ENCODE data around the gene STRN3. TPM values are rescaled to one million over a fixed set of nuclear protein-coding genes. Genes with fewer than 3 reads are reported as not detected.

The STRN3 gene
- polyA plus RNA-seq, 2 donors, result 7.4 to 9.5 TPM

DNA sequence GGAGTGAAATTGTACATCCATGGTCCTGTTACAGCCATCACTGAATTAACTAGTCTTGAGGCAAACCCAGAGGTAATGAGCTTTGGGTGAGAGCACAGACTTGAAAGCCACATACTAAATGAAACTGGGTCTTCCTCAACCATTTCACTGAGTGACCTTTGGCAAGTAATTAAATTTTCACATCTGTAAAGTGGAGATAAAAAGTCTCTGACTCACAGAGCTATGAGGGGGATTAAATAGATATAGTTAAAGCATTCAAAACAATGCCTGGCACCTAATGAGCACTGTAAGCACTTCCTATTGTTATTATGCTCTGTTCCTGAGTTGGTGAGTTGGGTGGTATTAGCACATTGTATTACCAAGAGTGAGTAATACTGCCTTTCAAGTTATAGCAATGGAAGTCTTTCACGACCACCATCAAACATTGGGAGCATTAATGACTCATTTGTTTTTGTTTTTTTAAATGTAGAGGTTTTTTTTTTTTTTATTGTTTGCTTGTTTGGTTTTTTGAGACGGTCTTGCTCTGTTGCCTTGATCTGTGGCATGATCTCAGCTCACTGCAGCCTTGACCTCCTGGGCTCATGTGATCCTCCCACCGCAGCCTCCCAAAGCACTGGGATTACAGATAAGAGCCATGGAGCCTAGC, 12.5 kb upstream of the STRN3 start:
- WGBS, 2 donors, result 35 to 41% methylated on average over 3 of the region's 3 CpGs
- Histone ChIP-seq H3K9me3 (ENCODE audit: control insufficient read depth in 2 of 2, insufficient read depth in 1 of 2, low read depth in 1 of 2, low read length in 1 of 2) (no peaks in the 10 kb centered on the region), H3K27me3 (ENCODE audit: control insufficient read depth in 1 of 2, insufficient read depth in 2 of 2, low read length in 2 of 2) (no peaks in the 10 kb centered on the region), H3K27ac (ENCODE audit: low read depth in 2 of 2, low read length in 1 of 2) (no peak overlapping the region), H3K4me1 (ENCODE audit: control insufficient read depth in 2 of 2, insufficient read depth in 2 of 2, low read length in 1 of 2) (no peaks in the 10 kb centered on the region), H3K36me3 (ENCODE audit: control insufficient read depth in 2 of 2, insufficient read depth in 2 of 2, low read length in 1 of 2) (no peaks in the 10 kb centered on the region), H3K4me3 (ENCODE audit: low read depth in 1 of 2, low read length in 2 of 2) (no peak overlapping the region)

DNA sequence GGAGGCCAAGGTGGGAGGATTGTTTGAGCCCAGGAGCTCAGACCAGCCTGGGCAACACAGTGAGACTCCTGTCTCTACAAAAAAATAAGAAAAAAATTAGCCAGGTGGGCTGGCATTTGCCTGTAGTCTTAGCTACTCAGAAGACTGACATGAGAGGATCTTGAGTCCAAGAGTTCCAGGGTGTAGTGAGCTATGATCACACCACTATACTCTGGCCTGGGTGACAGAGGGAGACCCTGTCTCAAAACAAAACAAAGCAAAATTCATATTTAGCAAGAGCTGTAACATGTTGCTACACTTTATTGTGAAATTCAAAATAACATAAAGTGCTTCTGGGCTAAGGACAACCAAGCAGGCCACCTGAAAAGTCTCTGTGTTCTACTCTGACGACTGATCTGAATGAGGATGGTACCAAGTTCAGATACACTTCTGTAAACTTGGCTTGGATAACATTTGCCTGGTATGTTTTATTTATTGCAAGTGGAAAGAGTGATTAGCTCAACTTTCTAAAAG, 11.6 kb upstream of the STRN3 start:
- WGBS, 2 donors, result 59 to 77% methylated on average over 1 of the region's 1 CpG
- no peak overlapping the region for H3K4me3 ChIP-seq (ENCODE audit: low read depth in 1 of 2, low read length in 2 of 2)
- H3K27me3 ChIP-seq (ENCODE audit: control insufficient read depth in 1 of 2, insufficient read depth in 2 of 2, low read length in 2 of 2), result no peaks in the 10 kb centered on the region
- H3K9me3 ChIP-seq (ENCODE audit: control insufficient read depth in 2 of 2, insufficient read depth in 1 of 2, low read depth in 1 of 2, low read length in 1 of 2), result no peaks in the 10 kb centered on the region
- H3K36me3 ChIP-seq (ENCODE audit: control insufficient read depth in 2 of 2, insufficient read depth in 2 of 2, low read length in 1 of 2), result no peaks in the 10 kb centered on the region
- no peaks in the 10 kb centered on the region for H3K4me1 ChIP-seq (ENCODE audit: control insufficient read depth in 2 of 2, insufficient read depth in 2 of 2, low read length in 1 of 2)
- no peak overlapping the region for H3K27ac ChIP-seq (ENCODE audit: low read depth in 2 of 2, low read length in 1 of 2)

DNA sequence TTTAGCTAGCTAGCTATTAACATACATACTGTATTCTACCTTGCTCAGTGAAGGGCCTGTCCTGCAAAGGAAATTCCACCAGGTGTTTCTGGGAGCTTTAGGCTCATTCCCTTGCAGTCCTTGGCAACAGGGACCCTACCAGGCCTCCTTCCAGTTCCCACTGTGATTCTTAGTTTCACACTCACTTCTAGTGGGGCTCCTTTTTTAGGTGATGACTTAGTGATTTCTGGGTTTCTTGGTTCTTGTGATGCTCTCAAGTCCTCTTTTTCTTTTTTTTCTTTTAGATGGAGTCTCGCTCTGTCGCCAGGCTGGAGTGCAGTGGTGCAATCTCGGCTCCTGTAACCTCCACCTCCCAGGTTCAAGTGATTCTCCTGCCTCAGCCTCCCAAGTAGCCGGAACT, 10.4 kb upstream of the STRN3 start:
- no peaks in the 10 kb centered on the region for H3K9me3 ChIP-seq (ENCODE audit: control insufficient read depth in 2 of 2, insufficient read depth in 1 of 2, low read depth in 1 of 2, low read length in 1 of 2)
- no peaks in the 10 kb centered on the region for H3K4me1 ChIP-seq (ENCODE audit: control insufficient read depth in 2 of 2, insufficient read depth in 2 of 2, low read length in 1 of 2)
- H3K4me3 ChIP-seq (ENCODE audit: low read depth in 1 of 2, low read length in 2 of 2), result no peak overlapping the region
- no peaks in the 10 kb centered on the region for H3K27me3 ChIP-seq (ENCODE audit: control insufficient read depth in 1 of 2, insufficient read depth in 2 of 2, low read length in 2 of 2)
- 96 to 99% methylated on average over 4 of the region's 4 CpGs for WGBS, 2 donors
- no peaks in the 10 kb centered on the region for H3K36me3 ChIP-seq (ENCODE audit: control insufficient read depth in 2 of 2, insufficient read depth in 2 of 2, low read length in 1 of 2)
- no peak overlapping the region for H3K27ac ChIP-seq (ENCODE audit: low read depth in 2 of 2, low read length in 1 of 2)

DNA sequence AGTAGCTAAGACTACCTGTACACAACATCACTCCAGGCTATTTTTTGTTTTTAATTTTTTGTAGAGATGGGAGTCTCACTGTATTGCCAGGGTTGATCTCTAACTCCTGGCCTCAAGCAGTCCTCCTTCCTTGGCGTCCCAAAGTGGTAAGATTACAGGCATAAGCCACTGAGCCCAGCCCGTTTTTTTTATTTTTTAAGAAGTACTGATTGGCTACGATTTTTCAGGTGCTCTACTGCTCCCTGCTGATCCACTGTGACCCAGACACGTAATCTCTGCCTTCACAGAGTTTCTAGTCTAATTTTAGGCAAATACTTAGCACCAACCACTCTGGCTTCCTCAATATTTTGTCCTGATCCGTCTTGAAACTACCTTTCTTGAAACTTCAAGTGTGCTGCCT, 4.3 kb upstream of the STRN3 start:
- WGBS, 2 donors, result 93 to 94% methylated on average over 5 of the region's 5 CpGs

DNA sequence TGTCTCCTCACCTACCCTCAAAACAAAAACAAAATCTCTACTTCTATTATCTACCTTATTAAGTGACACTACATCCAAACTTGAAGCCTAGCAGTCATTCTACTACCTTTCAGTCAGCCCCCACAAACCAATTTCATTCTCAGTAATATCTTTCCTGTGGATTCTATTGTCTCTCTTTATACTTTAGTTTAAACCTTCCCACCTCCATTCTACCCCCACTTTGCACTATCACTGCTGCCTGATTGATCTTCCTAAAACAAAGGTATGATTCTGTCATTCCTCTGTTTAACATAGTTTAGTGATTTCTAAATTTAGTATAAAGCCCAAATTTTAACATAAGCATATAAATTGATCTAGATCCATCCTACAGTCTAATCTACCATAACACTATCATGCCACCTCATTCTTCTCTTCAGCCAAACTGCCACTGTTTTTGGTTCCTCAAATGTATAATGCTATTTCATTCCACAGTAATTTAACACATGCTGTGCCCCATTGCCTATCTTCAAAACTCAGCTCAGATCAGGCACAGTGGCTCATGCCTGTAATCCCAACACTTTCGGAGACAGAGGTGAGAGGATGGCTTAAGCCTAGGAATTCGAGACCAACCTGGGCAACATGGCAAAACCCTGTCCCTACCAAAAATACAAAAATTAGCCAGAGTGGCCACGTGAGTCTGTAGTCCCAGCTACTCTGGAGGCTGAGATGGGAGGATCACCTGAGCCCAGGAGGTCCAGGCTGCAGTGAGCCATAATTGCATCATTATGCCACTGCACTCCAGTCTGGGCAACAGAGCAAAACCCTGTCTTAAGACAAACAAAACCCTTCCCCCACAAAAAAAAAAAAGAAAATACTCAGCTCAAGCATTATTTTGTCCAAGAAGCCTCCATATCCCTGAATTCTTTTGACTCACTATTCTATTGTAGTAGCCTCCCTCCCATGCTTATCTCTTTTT, 3.1 kb upstream of the STRN3 start:
- WGBS, 2 donors, result 96 to 97% methylated on average over 3 of the region's 3 CpGs
- no peaks in the 10 kb centered on the region for H3K4me1 ChIP-seq (ENCODE audit: control insufficient read depth in 2 of 2, insufficient read depth in 2 of 2, low read length in 1 of 2)
- H3K4me3 ChIP-seq (ENCODE audit: low read depth in 1 of 2, low read length in 2 of 2), result no peak overlapping the region
- no peak overlapping the region for H3K27ac ChIP-seq (ENCODE audit: low read depth in 2 of 2, low read length in 1 of 2)
- H3K36me3 ChIP-seq (ENCODE audit: control insufficient read depth in 2 of 2, insufficient read depth in 2 of 2, low read length in 1 of 2), result no peaks in the 10 kb centered on the region
- no peaks in the 10 kb centered on the region for H3K9me3 ChIP-seq (ENCODE audit: control insufficient read depth in 2 of 2, insufficient read depth in 1 of 2, low read depth in 1 of 2, low read length in 1 of 2)
- no peaks in the 10 kb centered on the region for H3K27me3 ChIP-seq (ENCODE audit: control insufficient read depth in 1 of 2, insufficient read depth in 2 of 2, low read length in 2 of 2)

More for the DNA sequence above, 4.3 kb upstream of the STRN3 start:
- no peaks in the 10 kb centered on the region for H3K4me1 ChIP-seq (ENCODE audit: control insufficient read depth in 2 of 2, insufficient read depth in 2 of 2, low read length in 1 of 2)
- no peaks in the 10 kb centered on the region for H3K27me3 ChIP-seq (ENCODE audit: control insufficient read depth in 1 of 2, insufficient read depth in 2 of 2, low read length in 2 of 2)
- no peaks in the 10 kb centered on the region for H3K9me3 ChIP-seq (ENCODE audit: control insufficient read depth in 2 of 2, insufficient read depth in 1 of 2, low read depth in 1 of 2, low read length in 1 of 2)
- H3K27ac ChIP-seq (ENCODE audit: low read depth in 2 of 2, low read length in 1 of 2), result no peak overlapping the region
- no peak overlapping the region for H3K4me3 ChIP-seq (ENCODE audit: low read depth in 1 of 2, low read length in 2 of 2)
- no peaks in the 10 kb centered on the region for H3K36me3 ChIP-seq (ENCODE audit: control insufficient read depth in 2 of 2, insufficient read depth in 2 of 2, low read length in 1 of 2)

DNA sequence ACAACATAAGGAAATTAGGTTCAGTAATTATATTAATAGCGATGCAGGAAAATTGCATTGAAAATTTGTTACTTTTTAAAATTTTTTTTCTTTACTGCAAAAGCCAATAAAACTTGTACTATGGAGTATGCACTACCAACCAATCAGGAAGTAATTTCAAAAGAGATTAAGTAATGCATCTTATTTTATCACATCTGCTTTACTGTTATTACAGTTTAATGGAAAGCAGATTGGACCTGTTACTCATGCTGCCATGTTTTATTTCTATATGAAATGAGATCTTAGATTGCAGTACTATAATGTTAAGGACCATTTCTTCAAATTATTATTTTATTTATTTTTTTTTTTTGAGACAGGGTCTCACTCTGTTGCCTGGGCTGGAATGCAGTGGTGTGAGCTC, 1.7 kb upstream of the STRN3 start:
- H3K9me3 ChIP-seq (ENCODE audit: control insufficient read depth in 2 of 2, insufficient read depth in 1 of 2, low read depth in 1 of 2, low read length in 1 of 2), result no peaks in the 10 kb centered on the region
- H3K4me1 ChIP-seq (ENCODE audit: control insufficient read depth in 2 of 2, insufficient read depth in 2 of 2, low read length in 1 of 2), result no peaks in the 10 kb centered on the region
- WGBS, 2 donors, result 94 to 98% methylated on average over 1 of the region's 1 CpG
- no peaks in the 10 kb centered on the region for H3K27me3 ChIP-seq (ENCODE audit: control insufficient read depth in 1 of 2, insufficient read depth in 2 of 2, low read length in 2 of 2)
- H3K27ac ChIP-seq (ENCODE audit: low read depth in 2 of 2, low read length in 1 of 2), result no peak overlapping the region
- no peaks in the 10 kb centered on the region for H3K36me3 ChIP-seq (ENCODE audit: control insufficient read depth in 2 of 2, insufficient read depth in 2 of 2, low read length in 1 of 2)
- H3K4me3 ChIP-seq (ENCODE audit: low read depth in 1 of 2, low read length in 2 of 2), result no peak overlapping the region

DNA sequence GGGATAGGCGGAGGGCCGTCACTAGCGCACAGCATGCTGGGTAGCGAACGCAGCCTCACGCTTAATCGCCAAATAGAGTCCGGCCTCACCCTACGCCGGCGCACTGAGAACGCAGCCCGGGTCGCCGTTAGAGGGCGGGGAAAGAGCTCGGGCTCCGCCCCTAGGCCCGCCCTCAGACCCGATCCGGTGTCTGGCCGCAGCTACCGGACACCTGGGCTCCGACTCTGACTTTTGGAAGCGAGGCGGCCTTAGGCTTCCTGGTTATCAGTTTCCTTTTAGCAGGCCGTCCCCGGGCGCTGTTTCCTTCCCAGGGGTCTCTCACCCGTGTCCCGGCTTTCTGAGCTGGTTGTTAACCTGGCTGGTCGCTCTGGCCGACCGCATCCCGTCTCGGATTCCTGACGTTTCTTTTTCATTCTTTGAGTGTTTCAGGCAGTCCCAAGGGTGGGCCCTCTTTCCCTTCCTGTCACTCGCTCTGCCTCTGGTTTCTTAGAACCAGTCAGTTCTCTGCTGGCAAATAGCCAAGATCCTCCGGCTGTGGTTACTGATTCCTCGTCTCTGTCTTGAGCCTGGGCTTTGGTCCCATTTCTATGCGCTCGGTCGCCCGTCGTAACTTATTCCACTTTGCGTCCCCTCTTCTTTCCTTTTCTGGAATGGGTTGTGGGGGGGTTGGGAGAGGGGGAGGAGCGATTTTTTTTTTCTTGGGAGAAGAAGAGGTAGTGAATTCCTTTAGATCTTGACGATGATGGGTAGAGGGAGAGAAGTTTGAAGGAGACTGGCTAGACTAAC, 464 bp upstream of the STRN3 start:
- no peaks in the 10 kb centered on the region for H3K27me3 ChIP-seq (ENCODE audit: control insufficient read depth in 1 of 2, insufficient read depth in 2 of 2, low read length in 2 of 2)
- H3K9me3 ChIP-seq (ENCODE audit: control insufficient read depth in 2 of 2, insufficient read depth in 1 of 2, low read depth in 1 of 2, low read length in 1 of 2), result no peaks in the 10 kb centered on the region
- 0 to 1% methylated on average over 47 to 48 of the region's 48 CpGs for WGBS, 2 donors
- H3K4me3 ChIP-seq (ENCODE audit: low read depth in 1 of 2, low read length in 2 of 2), result peak overlapping the region; percentile 96 to 97
- no peaks in the 10 kb centered on the region for H3K36me3 ChIP-seq (ENCODE audit: control insufficient read depth in 2 of 2, insufficient read depth in 2 of 2, low read length in 1 of 2)
- peak overlapping the region; percentile 90 to 98 for H3K27ac ChIP-seq (ENCODE audit: low read depth in 2 of 2, low read length in 1 of 2)
- H3K4me1 ChIP-seq (ENCODE audit: control insufficient read depth in 2 of 2, insufficient read depth in 2 of 2, low read length in 1 of 2), result no peaks in the 10 kb centered on the region

DNA sequence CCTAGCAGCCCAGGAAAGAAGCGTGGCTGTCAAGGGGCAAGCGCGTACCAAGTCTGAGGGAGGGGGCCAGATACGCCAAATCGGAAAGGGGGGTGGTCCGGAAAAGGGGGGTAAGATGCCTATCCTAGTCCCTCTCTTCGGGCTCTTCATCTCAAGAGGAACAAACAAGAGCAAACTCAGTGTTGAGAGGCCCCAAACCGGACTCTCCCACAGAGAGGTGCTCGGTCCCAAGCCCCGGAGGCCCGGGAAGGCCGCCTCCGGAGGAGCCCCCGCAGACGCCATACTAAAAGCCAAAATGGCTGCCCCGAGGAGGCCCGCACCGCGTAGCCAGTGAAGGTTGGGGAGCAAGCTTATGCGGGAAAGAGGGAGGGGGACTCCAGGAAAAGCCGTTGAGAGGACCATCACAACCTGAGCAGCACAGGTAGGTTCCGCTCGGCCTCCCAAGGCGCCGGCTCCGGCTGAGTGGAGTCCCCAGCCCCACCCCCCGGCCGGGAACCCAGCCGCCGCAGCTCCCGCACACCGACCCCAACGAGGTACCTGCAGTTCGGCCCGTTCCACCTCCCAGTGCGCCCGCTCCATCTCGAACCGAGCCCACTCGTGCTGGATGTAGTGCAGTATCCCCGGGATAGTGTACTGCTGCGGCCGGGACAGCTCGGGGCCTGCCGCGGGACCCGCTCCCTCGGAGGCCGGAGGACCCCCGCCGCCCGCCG, 657 bp downstream of the STRN3 start, which contains the start of gene AP4S1:
Gene AP4S1, plus strand, starts transcription at position 283 of the 710 bp plus-strand sequence. CDS start 40,548 bp downstream, outside the sequence.
- 0% methylated on average over 53 of the region's 53 CpGs for WGBS, 2 donors
- Histone ChIP-seq H3K27me3 (ENCODE audit: control insufficient read depth in 1 of 2, insufficient read depth in 2 of 2, low read length in 2 of 2) (no peaks in the 10 kb centered on the region), H3K27ac (ENCODE audit: low read depth in 2 of 2, low read length in 1 of 2) (peak within 1 kb of the TSS; percentile 90 to 98), H3K4me3 (ENCODE audit: low read depth in 1 of 2, low read length in 2 of 2) (peak within 1 kb of the TSS; percentile 96 to 97), H3K9me3 (ENCODE audit: control insufficient read depth in 2 of 2, insufficient read depth in 1 of 2, low read depth in 1 of 2, low read length in 1 of 2) (no peaks in the 10 kb centered on the region), H3K36me3 (ENCODE audit: control insufficient read depth in 2 of 2, insufficient read depth in 2 of 2, low read length in 1 of 2) (no peaks in the 10 kb centered on the region), H3K4me1 (ENCODE audit: control insufficient read depth in 2 of 2, insufficient read depth in 2 of 2, low read length in 1 of 2) (no peaks in the 10 kb centered on the region)
